Astrocyte (in vitro differentiated cells and primary cell): ENCODE data around the gene WNT11.

Experiments
- CTCF ChIP-seq: IDR thresholded peaks from 2 replicates; pipeline ENCODE4 v1.5.1; 2011; ENCODE audit warnings: low read depth, mild to moderate bottlenecking, inconsistent platforms, low read length, moderate library complexity; ENCODE audit not compliant: insufficient read depth
- EZH2 ChIP-seq: IDR thresholded peaks from 2 replicates; pipeline ENCODE4 v1.6.1; 2012; ENCODE audit warnings: mild to moderate bottlenecking, low read length, inconsistent platforms; ENCODE audit not compliant: insufficient read depth

GRCh38 chr11:76234021-76234415 is 27.7 kb upstream of the WNT11 start:
- TF ChIP-seq CTCF (no peak), EZH2 (no peak)
